Keratinocyte (primary cell): Measurements from ENCODE around the gene MESP2. TPM values are rescaled to one million over a fixed set of nuclear protein-coding genes. Genes with fewer than 3 reads are reported as not detected.
"Not testable (repeated sequence)": the region's sequence is repeated elsewhere in the genome, so short reads cannot be mapped to it uniquely, and the experiment has no call there.

ENCODE experiments used
- DNase-seq: peaks from one replicate; pipeline ENCODE4 v3.0.0-alpha.2; 2011; ENCODE audit warnings: low read depth, missing footprints, low spot score
- FAIRE-seq: peaks from 2 replicates; lab custom pipeline; 2011; peaks lifted over from hg19 to GRCh38; lab: Jason Lieb, UNC
- H2AFZ ChIP-seq: 2 replicates; pipeline ENCODE4 v1.6.0; 2012; ENCODE audit warnings: low read length, control low read depth, inconsistent platforms; ENCODE audit not compliant: control insufficient read depth
- H3K27ac ChIP-seq: 2 replicates; pipeline ENCODE4 v1.5.1; 2011; ENCODE audit warnings: low read length; ENCODE audit not compliant: control insufficient read depth, insufficient read depth
- H3K27me3 ChIP-seq: 3 replicates; pipeline ENCODE4 v1.6.0; 2011; ENCODE audit warnings: low read length; ENCODE audit not compliant: control insufficient read depth, insufficient read depth; ENCODE audit errors: extremely low read depth
- H3K36me3 ChIP-seq, 2 experiments: 2 replicates in 1 of 2; 3 replicates in 1 of 2; pipeline ENCODE4 v1.5.1; 2011; ENCODE audit warnings: low read length in 2 of 2, mild to moderate bottlenecking in 1 of 2; ENCODE audit not compliant: control insufficient read depth in 2 of 2, insufficient read depth in 2 of 2; ENCODE audit errors: extremely low read depth in 1 of 2
- H3K4me1 ChIP-seq: 3 replicates; pipeline ENCODE4 v1.5.1; 2011; ENCODE audit warnings: low read length; ENCODE audit not compliant: control insufficient read depth, insufficient read depth; ENCODE audit errors: extremely low read depth
- H3K4me2 ChIP-seq: 3 replicates; pipeline ENCODE4 v1.6.0; 2011; ENCODE audit warnings: low read depth, low read length; ENCODE audit not compliant: control insufficient read depth, insufficient read depth; ENCODE audit errors: extremely low read depth
- H3K4me3 ChIP-seq, 3 experiments: fragments of 200-600 bp in 1 of 3; sonication (generic) in 1 of 3; 2 replicates in 2 of 3; 3 replicates in 1 of 3; pipeline ENCODE4 v1.5.1; 2011 to 2016; ENCODE audit warnings: low read length in 3 of 3, mild to moderate bottlenecking in 3 of 3, control low read depth in 2 of 3, inconsistent platforms in 1 of 3, low read depth in 1 of 3, mixed read lengths in 1 of 3, mixed run types in 1 of 3, moderate library complexity in 1 of 3; ENCODE audit not compliant: control insufficient read depth in 2 of 3, insufficient read depth in 2 of 3; ENCODE audit errors: extremely low read depth in 1 of 3
- H3K79me2 ChIP-seq: 2 replicates; pipeline ENCODE4 v1.6.0; 2012; ENCODE audit warnings: low read length; ENCODE audit not compliant: control insufficient read depth, insufficient read depth
- H3K9ac ChIP-seq: 3 replicates; pipeline ENCODE4 v1.6.0; 2011; ENCODE audit warnings: low read length; ENCODE audit not compliant: control insufficient read depth, insufficient read depth; ENCODE audit errors: extremely low read depth
- H3K9me1 ChIP-seq: 3 replicates; pipeline ENCODE4 v1.6.0; 2011; ENCODE audit warnings: low read length; ENCODE audit not compliant: control insufficient read depth, insufficient read depth; ENCODE audit errors: extremely low read depth
- H3K9me3 ChIP-seq: 2 replicates; pipeline ENCODE4 v1.5.1; 2012; ENCODE audit warnings: low read depth, low read length; ENCODE audit not compliant: control insufficient read depth
- H4K20me1 ChIP-seq: 3 replicates; pipeline ENCODE4 v1.6.0; 2011; ENCODE audit warnings: low read length; ENCODE audit not compliant: control insufficient read depth, insufficient read depth; ENCODE audit errors: extremely low read depth
- EZH2 ChIP-seq: IDR thresholded peaks from one replicate; pipeline ENCODE4 v1.6.1; 2012; ENCODE audit warnings: inconsistent platforms, mild to moderate bottlenecking, low read length, moderate library complexity
- dilution Hi-C: fragments of 300-500 bp; cut with MboI; formaldehyde crosslinking; loops from one replicate; pipeline ENCODE4 v1.7.0; 2020; ENCODE audit warnings: low sequenced_read_pairs; ENCODE audit not compliant: extremely low pct_ligation_motif_present
- polyA plus RNA-seq, 5 experiments: library from polyadenylated mRNA; depleted of rRNA in 3 of 5; stranded (reverse) in 3 of 5; stranded (forward) in 1 of 5; unstranded in 1 of 5; fragments of >200 nt; gene quantifications; 1 replicate in 1 of 5; 2 replicates in 3 of 5; 3 replicates in 1 of 5; pipeline versions ENCODE4 v1.2.1 to v1.2.3, GENCODE V29; 2011 to 2012; ENCODE audit warnings: missing spikeins in 2 of 5, low read depth in 1 of 5, low replicate concordance in 1 of 5
- TF ChIP-seq, protein P1 (sequence below), 3 experiments: IDR thresholded peaks in 1 of 3; conservative IDR thresholded peaks in 1 of 3; optimal IDR thresholded peaks in 1 of 3; 2 replicates in 2 of 3; 3 replicates in 1 of 3; pipeline versions ENCODE3 to v1.5.1; 2011; ENCODE audit warnings: low read length in 3 of 3, mild to moderate bottlenecking in 3 of 3, moderate library complexity in 2 of 3, control low read depth in 1 of 3, inconsistent platforms in 1 of 3; ENCODE audit not compliant: insufficient read depth in 2 of 3; ENCODE audit errors: extremely low read depth in 1 of 3

MESP2 gene
- polyA plus RNA-seq, 1 donor (not counting 4 experiments of a cell fraction or from before 2014, with no cell fraction given) = 0.39 TPM

DNA sequence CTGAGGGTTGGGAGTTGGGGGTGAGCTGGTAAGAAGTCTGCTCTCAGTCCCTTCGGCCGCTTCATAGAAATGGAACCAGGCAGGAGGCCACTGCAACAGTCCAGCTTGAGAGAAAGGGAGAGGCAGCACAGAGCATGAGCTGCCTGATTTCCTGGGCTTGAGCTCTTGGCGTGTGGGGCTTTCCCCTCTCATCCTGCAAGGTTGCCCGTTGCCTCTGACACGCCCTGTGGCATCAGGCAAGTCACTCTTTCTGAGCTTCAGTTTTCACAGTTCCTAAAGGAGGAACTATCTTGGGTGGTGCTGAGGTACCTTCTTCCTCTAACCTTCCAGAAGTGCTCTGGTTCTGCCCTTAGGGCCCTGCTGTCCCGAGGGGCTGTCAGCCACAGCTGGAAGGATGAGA, 4.9 kb downstream of the MESP2 start:
- no peak for DNase-seq
- H3K27me3 ChIP-seq = no peaks in the 10 kb centered on the region
- peak overlapping the region; percentile 82 for H3K9ac ChIP-seq
- peak overlapping the region; percentile 99 for H3K27ac ChIP-seq
- peaks cover 40% of the 10 kb centered on the region for H3K4me1 ChIP-seq
- dilution Hi-C loops = no loop called here
- peak overlapping the region; percentile 27 for H2AFZ ChIP-seq
- peak; percentile 96 for FAIRE-seq
- H3K36me3 ChIP-seq = no peaks in the 10 kb centered on the region
- H4K20me1 ChIP-seq = no peaks in the 10 kb centered on the region
- peaks cover 2% of the 10 kb centered on the region for H3K9me1 ChIP-seq
- peak overlapping the region; percentile 95 for H3K4me2 ChIP-seq
- peak overlapping the region in 1 of 3 experiments; percentile 8 for H3K4me3 ChIP-seq
- TF ChIP-seq, protein P1, sequence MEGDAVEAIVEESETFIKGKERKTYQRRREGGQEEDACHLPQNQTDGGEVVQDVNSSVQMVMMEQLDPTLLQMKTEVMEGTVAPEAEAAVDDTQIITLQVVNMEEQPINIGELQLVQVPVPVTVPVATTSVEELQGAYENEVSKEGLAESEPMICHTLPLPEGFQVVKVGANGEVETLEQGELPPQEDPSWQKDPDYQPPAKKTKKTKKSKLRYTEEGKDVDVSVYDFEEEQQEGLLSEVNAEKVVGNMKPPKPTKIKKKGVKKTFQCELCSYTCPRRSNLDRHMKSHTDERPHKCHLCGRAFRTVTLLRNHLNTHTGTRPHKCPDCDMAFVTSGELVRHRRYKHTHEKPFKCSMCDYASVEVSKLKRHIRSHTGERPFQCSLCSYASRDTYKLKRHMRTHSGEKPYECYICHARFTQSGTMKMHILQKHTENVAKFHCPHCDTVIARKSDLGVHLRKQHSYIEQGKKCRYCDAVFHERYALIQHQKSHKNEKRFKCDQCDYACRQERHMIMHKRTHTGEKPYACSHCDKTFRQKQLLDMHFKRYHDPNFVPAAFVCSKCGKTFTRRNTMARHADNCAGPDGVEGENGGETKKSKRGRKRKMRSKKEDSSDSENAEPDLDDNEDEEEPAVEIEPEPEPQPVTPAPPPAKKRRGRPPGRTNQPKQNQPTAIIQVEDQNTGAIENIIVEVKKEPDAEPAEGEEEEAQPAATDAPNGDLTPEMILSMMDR (optimal IDR thresholded peaks at IDR 0.05 in 1 of 3, IDR thresholded peaks at IDR 0.05 in 1 of 3, conservative IDR thresholded peaks at IDR 0.05 in 1 of 3; ENCODE audit: extremely low read depth in 1 of 3, insufficient read depth in 2 of 3, low read length in 3 of 3) = no peak
- TF ChIP-seq EZH2 = no peak
- no peaks in the 10 kb centered on the region for H3K9me3 ChIP-seq
- H3K79me2 ChIP-seq = no peaks in the 10 kb centered on the region

DNA sequence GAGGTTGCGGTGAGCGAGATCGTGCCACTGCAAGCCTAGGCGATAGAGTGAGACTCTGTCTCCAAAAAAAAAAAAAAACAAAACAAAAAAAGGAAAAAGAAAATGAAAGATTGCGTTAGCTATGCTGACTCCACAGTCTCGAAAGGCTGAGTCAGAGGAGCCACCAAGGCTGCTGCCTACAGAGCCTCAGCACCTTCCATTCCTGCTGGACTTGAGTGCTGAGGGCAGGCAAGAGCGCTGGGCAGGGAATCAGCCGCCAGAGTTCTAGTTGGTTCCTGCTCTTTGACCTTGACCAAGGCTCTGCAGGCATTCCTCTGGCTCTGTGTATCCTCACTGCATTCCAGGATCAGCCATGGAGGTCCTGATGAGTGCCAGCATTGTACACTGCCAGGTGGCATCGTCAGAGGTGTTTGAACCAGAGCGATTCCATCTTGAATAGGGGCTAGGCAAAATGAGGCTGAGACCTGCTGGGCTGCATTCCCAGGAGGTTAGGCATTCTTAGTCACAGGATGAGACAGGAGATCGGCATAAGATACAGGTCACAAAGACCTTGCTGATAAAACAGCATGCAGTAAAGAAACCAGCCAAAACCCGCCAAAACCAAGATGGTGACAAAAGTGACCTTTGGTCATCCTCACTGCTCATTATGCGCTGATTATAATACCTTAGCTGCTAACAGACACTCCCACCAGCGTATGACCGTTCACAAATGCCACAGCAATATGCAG, 5.9 kb downstream of the MESP2 start:
- dilution Hi-C loops = no loop called here
- Histone ChIP-seq H2AFZ (peak overlapping the region; percentile 90), H3K4me3 (peak overlapping the region in 2 of 3 experiments; percentile 44 to 53), H3K27me3 (no peaks in the 10 kb centered on the region), H4K20me1 (no peaks in the 10 kb centered on the region), H3K9me3 (no peaks in the 10 kb centered on the region), H3K79me2 (no peaks in the 10 kb centered on the region), H3K9me1 (peaks cover 2% of the 10 kb centered on the region), H3K36me3 (no peaks in the 10 kb centered on the region), H3K4me2 (peak overlapping the region; percentile 95), H3K27ac (peak overlapping the region; percentile 99), H3K9ac (peak overlapping the region; percentile 82), H3K4me1 (peaks cover 37% of the 10 kb centered on the region)
- no peak for TF ChIP-seq EZH2
- TF ChIP-seq, protein P1 (optimal IDR thresholded peaks at IDR 0.05 in 1 of 3, IDR thresholded peaks at IDR 0.05 in 1 of 3, conservative IDR thresholded peaks at IDR 0.05 in 1 of 3; ENCODE audit: extremely low read depth in 1 of 3, insufficient read depth in 2 of 3, low read length in 3 of 3) = no peak
- peak; percentile 84 for DNase-seq
- peak; percentile 92 for FAIRE-seq

DNA sequence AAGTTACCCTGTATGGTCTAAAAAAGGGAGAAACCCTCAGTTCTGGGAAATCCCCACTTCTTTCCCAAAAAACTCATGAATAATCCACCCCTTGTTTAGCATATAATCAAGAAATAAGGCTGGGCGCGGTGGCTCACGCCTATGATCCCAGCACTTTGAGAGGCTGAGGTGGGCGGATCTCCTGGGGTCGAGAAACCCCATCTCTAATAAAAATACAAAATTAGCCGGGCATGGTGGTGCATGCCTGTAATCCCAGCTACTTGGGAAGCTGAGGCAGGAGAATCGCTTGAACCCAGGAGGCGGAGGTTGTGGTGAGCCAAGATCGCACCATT, 6.5 kb downstream of the MESP2 start:
- H3K9me1 ChIP-seq, H3K9me3 ChIP-seq, H3K4me3 ChIP-seq, FAIRE-seq, H3K27me3 ChIP-seq, H4K20me1 ChIP-seq, DNase-seq, H3K36me3 ChIP-seq, dilution Hi-C loops, H3K79me2 ChIP-seq: not testable (repeated sequence)
- peak overlapping the region; percentile 95 for H3K4me2 ChIP-seq
- H3K4me1 ChIP-seq = peaks cover 34% of the 10 kb centered on the region
- peak overlapping the region; percentile 99 for H3K27ac ChIP-seq
- peak overlapping the region; percentile 82 for H3K9ac ChIP-seq
- H2AFZ ChIP-seq = peak overlapping the region; percentile 70
